Left lung (tissue), 10 donors: Measurements from ENCODE around the gene OR4D11. TPM values are rescaled to one million over a fixed set of nuclear protein-coding genes. Genes with fewer than 3 reads are reported as not detected.
A peak's percentile ranks its signal among the peaks of the same experiment; 100 is the strongest.

ENCODE experiments used
- ATAC-seq: fragments of 200-7000 bp; cut with Tn5 transposase; one replicate; pipeline ENCODE4 v1.9.1; 2020; ENCODE audit warnings: moderate library complexity
- DNase-seq, 4 donors: peaks; one replicate each; pipeline ENCODE4 v3.0.0-alpha.2; 2013 to 2020
- H3K27ac ChIP-seq, 2 donors: fragments of 200-600 bp; sonication (generic) in 1 of 2; one replicate each; pipeline versions ENCODE4 v1.5.0 to v1.8.0; 2020 to 2021
- H3K27me3 ChIP-seq, 2 donors: fragments of 200-600 bp; sonication (generic) in 1 of 2; one replicate each; pipeline versions ENCODE4 v1.5.0 to v1.8.0; 2020 to 2021
- H3K36me3 ChIP-seq, 2 donors: fragments of 200-600 bp; sonication (generic) in 1 of 2; one replicate each; pipeline versions ENCODE4 v1.5.0 to v1.8.0; 2020 to 2021
- H3K4me1 ChIP-seq, 2 donors: fragments of 200-600 bp; one replicate each; pipeline ENCODE4 v1.8.0; 2021
- H3K4me3 ChIP-seq, 2 donors: fragments of 200-600 bp; sonication (generic) in 1 of 2; one replicate each; pipeline versions ENCODE4 v1.5.0 to v1.8.0; 2020 to 2021; ENCODE audit warnings: mild to moderate bottlenecking in 1 of 2
- H3K9me3 ChIP-seq, 2 donors: fragments of 200-600 bp; sonication (generic) in 1 of 2; one replicate each; pipeline versions ENCODE4 v1.5.0 to v1.8.0; 2020 to 2021
- CTCF ChIP-seq, 2 donors: fragments of 200-600 bp; sonication (generic) in 1 of 2; IDR thresholded peaks; one replicate each; pipeline versions ENCODE4 v1.5.0 to v1.8.0; 2021; ENCODE audit warnings: antibody characterized with exemption in 2 of 2
- intact Hi-C, 2 donors: fragments of 100-400 bp; cut with DNase I; formaldehyde crosslinking; loops; one replicate each; pipeline versions ENCODE4 v1.11.2 to v1.14.2; 2022
- polyA plus RNA-seq, 6 donors: library from polyadenylated mRNA; unstranded; fragments of 120-200 nt; gene quantifications; one replicate each; pipeline ENCODE4 v1.2.1, GENCODE V29; 2013; ENCODE audit not compliant: insufficient read length in 6 of 6
- total RNA-seq, 2 donors: library from RNA; stranded (reverse); fragmentation: NEBNext Ultra II Directional; extraction: Animal tissue kit (Norgen Biotek cat#: 25700); gene quantifications; one replicate each; pipeline ENCODE4 v1.2.1, GENCODE V29; 2021
- donor health status: DM: no; HTN: yes; CAD: no.
- donor health status: DM: no; HTN: no; CAD: no.

OR4D11 gene
- total and polyA plus RNA-seq, 8 donors, result not detected

- Histone ChIP-seq H3K36me3 (no peaks in the 10 kb centered on the region), H3K27me3 (no peaks in the 10 kb centered on the region), H3K4me3 (no peak overlapping the region), H3K27ac (no peak overlapping the region), H3K9me3 (no peaks in the 10 kb centered on the region), H3K4me1 (peaks cover 0 to 43% of the 10 kb centered on the region in 2 donors)
- TF ChIP-seq CTCF (IDR thresholded peaks at IDR 0.05), result no peak
- intact Hi-C loops, result no loop called here
- DNase-seq, result no peak
- ATAC-seq, result no peak
These were observed 44.9 kb downstream of the OR4D11 start for GRCh38 chr11:59548309-59548656.

- TF ChIP-seq CTCF (IDR thresholded peaks at IDR 0.05), result peak; percentile 35 to 41
- intact Hi-C loops, result no loop called here
- H3K9me3 ChIP-seq, result no peaks in the 10 kb centered on the region
- H3K4me1 ChIP-seq, result peaks cover 0 to 43% of the 10 kb centered on the region in 2 donors
- no peaks in the 10 kb centered on the region for H3K36me3 ChIP-seq
- DNase-seq (peak; percentile 78 to 95 (median 91)), ATAC-seq (peak; percentile 91)
- peak overlapping the region; percentile 69 to 83 for H3K27ac ChIP-seq
- peak overlapping the region; percentile 38 to 48 for H3K4me3 ChIP-seq
- H3K27me3 ChIP-seq, result peaks cover 0 to under 1% of the 10 kb centered on the region in 2 donors
These were observed 47.0 kb downstream of the OR4D11 start for GRCh38 chr11:59550368-59550841.

GRCh38 chr11:59550842-59551658, 47.7 kb downstream of the OR4D11 start:
- intact Hi-C loops, result no loop called here
- peaks cover 0 to 7% of the 10 kb centered on the region in 2 donors for H3K27me3 ChIP-seq
- peak; percentile 69 for ATAC-seq

GRCh38 chr11:59551659-59552521, 48.5 kb downstream of the OR4D11 start:
- H3K4me3 ChIP-seq, result peak overlapping the region; percentile 38 to 48
- ATAC-seq, result peak; percentile 16
- peaks cover 0 to 15% of the 10 kb centered on the region in 2 donors for H3K27me3 ChIP-seq
- no peaks in the 10 kb centered on the region for H3K36me3 ChIP-seq
- H3K9me3 ChIP-seq, result no peaks in the 10 kb centered on the region
- no peak for TF ChIP-seq CTCF (IDR thresholded peaks at IDR 0.05)
- intact Hi-C loops, result no loop called here
- peaks cover 0 to 56% of the 10 kb centered on the region in 2 donors for H3K4me1 ChIP-seq
- DNase-seq, result peak in 2 of 4 donors; percentile 63 to 75
- peak overlapping the region; percentile 69 to 83 for H3K27ac ChIP-seq

More at GRCh38 chr11:59550842-59551658, 47.7 kb downstream of the OR4D11 start:
- peak overlapping the region; percentile 38 to 48 for H3K4me3 ChIP-seq
- no peaks in the 10 kb centered on the region for H3K36me3 ChIP-seq
- peak overlapping the region; percentile 69 to 83 for H3K27ac ChIP-seq
- no peak for TF ChIP-seq CTCF (IDR thresholded peaks at IDR 0.05)
- H3K4me1 ChIP-seq, result peaks cover 0 to 48% of the 10 kb centered on the region in 2 donors
- no peaks in the 10 kb centered on the region for H3K9me3 ChIP-seq
- DNase-seq, result peak in 3 of 4 donors; percentile 75 to 88 (median 87)
